ENCODE results near the gene LHX5.
"Not testable (repeated sequence)": the region's sequence is repeated elsewhere in the genome, so short reads cannot be mapped to it uniquely, and the experiment has no call there.

Gene LHX5

DNA sequence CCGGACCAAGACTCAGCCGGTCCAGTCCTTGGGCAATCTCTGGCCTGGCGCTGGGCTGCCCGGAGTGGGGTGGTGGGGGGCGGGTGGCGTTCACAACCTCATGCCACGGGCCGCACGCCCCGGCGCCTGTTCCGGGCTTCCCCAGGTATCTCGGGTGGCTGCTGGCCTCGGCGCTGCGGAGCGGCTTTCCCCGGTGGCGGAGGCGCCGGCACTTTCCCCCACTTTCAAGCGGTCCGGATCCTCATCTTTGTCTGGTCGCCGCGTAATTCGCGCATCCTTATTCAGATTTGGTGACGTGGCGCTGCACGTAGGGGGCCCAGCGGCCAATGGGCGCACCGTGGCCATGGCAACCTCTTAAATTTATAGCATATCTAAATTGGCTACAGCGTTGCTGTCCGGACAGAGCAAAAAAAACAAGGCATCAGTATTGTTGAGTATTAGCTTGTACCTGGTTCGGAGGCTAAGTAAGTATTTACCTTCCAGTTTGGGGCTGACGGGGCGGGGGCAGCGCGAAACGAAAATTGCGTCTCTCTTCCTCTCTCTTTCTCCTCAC, at the start of gene LHX5:
Gene LHX5, minus strand, starts transcription at position 253 of the 553 bp plus-strand sequence. CDS start 373 bp downstream, outside the sequence.
- no peak for DNase-seq

DNA sequence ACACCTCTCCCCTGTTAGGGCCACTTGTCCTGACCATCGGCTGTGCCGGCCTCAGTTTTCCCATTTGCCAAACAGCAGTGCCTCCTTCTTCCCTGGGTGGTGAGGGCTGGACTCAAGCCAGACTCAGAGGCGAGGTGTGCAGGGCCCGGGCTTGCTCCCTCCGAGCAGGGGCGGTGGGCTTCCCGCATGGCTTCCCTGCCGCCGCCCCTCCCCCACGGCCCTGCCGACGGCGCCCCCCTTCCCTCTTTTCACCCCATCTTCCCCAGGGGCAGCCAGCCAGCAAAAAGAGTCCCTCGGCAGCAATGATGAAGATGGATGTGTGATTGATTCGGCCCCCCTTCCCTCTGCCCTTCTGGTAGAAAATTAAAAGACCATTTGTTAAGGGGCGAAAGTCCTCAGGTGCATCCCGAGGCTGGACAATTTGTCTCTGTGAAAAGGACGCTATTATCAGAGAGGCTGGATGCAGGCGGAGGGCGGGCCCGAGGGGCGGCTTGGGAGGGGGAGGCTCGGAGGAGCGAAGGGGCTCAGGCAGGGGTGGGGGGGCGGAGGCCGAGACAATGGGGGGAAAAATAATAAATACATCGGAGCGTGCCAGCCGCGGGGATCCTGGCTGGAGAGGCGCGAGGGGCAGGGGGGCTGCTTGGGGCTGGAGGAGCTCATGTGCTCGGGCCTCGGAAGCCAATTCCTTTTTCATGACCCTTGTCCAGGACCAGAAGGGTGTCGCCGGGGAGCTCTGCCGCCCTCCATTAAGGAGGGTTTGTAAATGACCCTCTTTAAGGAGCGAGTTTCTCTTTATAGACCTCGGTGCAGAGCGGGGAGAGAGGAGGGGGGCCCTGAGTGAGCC, 48.0 kb upstream of the LHX5 start:
- DNase-seq, result no peak

DNA sequence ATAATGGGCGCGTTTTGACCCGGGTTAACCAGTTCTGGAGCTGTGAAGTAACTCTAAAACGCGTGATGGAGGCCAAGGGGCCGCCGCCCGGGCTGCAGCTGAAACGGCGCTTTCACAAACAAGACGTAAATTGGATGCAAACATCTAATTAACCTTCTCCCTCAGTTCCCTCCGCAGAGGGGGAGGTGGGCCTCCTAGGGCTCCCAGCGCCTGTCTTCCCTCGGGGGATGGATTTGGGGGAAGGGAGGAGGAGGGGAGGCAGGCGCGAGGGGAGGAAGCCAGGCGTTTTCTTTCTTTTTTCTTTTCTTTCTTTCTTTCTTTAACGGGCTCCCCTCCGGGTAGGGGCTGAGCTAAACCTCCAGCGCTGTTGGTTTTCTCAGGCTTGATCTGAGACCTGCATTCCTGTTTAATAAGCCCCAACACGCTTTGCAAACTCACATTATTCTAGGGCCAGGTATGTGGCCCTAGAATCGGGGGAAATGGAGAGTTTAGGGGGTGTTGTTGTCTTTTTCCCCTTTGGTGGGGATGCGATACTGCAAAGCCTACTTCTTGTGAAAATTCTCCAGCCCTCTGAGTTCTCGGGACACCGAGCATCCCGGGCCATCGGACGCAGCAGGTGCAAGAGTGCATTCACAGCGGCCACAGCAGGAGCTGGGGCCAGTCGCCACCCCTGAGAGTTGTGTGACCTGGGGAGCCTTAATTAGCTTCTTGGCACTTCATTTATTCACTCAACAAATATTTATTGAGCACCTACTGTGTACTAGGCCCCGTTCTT, 43.6 kb upstream of the LHX5 start:
- DNase-seq, result no peak

DNA sequence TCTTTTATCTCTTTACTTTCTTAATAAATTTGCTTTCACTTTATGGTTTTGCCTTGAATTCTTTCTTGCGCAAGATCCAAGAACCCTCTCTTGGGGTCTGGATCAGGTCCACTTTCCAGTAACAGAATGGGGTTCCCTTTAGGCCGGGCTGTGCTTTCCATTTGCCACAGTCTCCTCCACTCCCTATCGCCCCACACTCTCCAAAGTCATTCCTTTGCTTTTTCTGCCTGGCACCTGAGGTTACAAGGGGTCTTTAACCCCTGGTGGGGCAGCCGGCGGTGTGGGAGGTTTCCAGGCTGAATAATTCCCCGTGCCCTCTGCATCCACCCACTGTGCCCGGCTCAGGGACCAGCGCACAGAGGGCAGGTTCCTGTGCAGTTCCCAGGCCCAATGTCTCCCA, 42.9 kb upstream of the LHX5 start:
- no peak for DNase-seq

DNA sequence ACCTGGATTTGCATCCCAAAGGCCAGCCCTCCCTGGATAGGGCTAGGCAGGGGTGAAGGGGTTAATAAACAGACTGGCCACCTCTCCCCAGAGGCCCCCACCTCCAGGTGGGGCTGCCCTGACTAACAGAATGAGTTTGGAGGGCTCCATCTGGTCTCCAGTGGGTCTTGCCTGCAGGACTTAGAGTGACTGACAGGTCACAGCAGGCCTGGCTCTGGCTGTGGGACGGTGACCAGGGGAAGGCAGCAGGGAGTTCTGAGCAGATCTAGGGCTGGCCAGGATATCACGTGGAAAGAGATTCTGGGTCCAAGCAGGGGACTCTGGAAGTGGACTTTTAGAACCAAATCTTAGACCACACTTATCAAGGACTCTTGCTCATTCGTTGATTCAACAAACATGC, 40.9 kb upstream of the LHX5 start:
- DNase-seq, result no peak

DNA sequence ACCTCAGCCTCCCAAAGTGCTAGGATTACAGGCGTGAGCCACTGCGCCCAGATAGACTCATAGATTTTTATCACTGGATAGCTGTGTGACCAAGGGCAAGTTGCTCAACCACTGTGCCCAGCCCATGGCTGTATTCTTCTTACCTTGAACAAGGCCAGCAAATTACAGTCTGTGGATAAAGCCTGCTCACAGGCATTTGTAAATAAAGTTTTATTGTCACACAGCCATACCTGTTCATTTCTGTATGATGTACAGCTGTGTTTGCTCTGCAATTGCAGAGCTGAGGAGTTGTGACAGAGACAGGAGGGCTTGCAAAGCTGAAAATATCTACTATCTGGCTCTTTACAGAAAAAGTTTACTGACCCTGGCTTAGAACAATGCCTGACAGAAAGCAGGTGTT, 35.2 kb upstream of the LHX5 start:
- DNase-seq, result no peak

DNA sequence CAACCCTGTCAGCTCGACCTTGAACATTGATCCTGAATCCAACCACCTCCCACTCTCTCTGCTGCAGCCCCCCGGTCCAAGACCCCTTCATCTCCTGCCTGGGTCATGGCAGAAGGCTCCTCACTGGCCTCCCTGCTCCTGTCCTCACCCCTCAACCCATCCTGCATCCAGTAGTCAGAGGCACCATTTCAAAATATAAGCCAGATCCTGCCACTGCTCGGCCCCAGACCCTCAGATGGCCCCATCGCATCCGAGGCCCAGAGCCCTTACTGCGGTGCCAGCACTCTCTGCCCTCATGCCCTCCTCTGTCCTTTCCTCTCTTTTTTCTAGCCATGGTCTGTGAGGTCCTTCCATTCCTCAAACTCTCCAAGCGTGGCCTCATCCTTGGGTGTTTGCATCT, 34.3 kb upstream of the LHX5 start:
- DNase-seq, result no peak

DNA sequence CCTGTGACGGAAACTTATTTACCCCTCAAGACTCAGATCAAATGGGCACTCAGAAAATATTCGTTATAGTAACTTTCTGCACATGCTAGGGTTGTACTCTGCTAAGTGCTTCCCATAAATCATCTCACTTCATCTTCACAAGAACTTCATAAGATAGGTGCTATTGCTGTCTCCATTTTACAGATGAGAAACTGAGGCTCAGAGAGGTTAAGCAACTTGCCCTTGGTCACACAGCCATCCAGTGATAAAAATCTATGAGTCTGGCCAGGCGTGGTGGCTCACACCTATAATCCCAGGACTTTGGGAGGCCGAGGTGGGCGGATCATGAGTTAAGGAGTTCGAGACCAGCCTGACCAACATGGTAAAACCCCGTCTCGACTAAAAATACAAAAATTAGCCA, 33.2 kb upstream of the LHX5 start:
- DNase-seq, result no peak

DNA sequence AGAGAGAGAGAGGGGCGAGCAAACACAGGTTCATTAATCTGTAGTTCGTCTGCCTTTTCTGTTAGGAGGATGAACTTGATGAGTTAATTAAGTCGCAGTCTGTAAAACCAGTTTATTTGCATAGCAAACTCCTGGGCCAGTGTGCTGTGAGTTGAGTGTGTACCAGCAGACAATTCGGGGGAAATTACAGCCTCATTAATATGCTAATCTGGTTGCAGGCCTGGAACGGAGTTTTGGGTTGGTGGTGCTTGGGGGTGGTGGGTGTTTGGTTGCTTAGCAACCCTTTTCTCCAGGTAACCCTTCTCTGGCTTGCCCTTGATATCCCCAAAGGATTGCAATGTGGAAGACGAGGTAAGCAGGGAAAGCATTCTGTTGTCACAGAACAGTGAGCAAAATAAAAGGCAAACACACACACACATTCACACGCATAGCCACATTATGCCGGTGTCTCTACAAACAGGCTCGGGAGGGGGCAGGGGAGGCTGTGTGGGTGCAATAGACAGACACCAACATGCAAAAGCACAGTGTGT, 29.2 kb upstream of the LHX5 start:
- no peak for DNase-seq

DNA sequence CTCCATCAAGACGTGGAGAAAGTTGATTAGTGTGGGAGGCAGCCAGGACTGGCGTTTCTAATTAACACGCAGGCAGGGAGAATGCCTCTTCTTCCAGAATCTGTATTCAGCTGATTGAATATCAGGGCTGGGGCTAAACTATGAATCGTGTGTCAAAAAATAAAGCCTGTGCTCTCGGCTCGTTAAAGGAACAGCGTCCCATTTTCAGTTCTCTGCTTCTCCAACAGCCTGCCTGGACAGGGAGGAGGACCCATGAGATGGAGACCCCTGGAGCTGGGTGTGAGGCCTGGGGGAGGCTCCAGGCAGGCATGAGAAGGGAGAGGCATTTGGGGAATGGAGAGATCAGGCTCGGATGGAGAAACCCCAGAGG, 28.6 kb upstream of the LHX5 start:
- DNase-seq, result no peak

DNA sequence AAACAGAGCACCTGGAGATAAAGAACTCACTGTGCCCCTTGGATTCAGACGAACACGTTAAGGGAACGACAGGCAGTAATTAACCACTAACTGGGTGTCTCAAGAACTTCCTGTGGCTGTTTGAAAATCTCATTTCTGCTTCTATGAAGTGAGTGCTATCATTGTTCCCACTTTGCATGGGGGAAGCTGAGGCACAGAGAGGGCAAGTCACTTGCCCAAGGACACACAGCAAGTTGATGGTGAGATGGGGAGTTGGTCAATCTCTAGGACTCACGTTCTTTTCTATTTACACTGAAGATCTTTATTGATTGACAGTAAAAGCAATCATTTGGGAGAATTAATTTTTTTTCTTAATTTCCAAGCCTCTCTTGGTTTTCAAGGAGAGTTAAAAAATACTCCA, 26.8 kb upstream of the LHX5 start:
- DNase-seq, result no peak

DNA sequence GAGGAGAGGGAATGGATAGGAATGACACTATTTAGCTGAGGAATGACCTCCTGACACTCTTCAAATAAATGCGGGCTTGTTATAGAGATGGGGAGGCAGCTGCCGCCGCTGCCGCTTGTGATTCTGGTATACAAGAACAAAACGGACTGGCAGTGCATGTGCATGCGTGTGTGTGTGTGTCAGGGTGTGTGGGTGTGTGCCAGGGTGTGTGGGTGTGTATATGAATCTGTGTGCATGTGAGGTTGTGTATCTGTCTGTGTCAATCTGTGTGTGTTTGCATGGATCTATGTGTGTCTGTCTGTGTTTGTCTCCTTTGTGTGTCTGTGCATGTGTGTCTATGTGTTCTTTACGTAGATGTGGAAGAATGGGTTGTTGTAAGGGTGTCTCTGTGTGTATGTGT, 26.0 kb upstream of the LHX5 start:
- no peak for DNase-seq

DNA sequence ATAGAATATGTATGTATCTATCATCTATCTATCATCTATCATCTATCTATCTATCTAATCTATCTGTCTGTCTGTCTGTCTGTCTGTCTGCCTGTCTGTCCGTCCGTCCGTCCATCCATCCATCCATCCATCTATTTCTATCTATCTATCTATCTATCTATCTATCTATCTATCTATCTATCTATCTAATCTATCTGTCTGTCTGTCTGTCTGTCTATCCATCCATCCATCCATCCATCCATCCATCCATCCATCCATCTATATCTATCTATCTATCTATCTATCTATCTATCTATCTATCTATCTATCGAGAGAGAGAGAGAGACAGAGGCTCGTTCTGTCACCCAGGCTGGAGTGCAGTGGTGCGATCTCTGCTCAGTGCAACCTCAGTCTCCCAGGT, 24.3 kb upstream of the LHX5 start:
- DNase-seq, result not testable (repeated sequence)

DNA sequence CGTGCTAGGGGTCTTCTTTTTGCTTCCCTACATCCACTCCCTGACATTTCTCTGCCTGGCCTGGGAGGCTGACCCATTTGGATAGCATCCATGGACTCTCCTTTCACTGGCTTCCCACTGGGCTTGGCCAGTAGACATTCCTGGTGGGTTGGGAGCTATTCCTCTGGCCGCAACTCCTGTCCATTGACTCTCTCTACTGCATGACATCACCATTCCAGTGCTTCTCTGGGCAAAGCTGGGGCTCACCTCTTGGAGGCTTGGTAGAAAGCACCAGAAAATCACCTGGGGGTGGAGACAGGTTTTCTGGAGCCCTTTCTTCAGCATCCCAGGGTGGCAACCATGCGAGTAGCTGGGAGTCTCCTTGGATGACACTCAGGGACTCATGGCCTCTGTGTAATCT, 16.7 kb upstream of the LHX5 start:
- no peak for DNase-seq

DNA sequence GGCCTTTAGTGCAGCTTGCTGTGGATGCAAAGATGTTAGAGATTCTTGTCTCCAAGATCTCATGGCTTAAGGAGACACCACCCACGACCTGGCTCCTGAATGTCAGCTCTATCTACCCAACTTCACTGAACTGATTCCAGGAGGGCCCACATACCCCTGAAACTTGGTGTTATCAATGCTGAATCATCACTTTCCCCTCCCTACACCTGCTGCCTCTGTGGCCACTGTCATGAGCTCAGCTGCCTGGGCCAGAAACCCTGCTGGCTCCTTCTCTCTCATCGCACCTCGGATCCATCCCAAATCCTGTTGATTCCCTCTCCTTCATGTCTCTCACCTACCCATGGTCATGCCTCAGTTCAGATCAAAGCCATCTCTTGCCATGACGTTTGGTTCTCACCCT, 15.1 kb upstream of the LHX5 start:
- DNase-seq, result no peak

DNA sequence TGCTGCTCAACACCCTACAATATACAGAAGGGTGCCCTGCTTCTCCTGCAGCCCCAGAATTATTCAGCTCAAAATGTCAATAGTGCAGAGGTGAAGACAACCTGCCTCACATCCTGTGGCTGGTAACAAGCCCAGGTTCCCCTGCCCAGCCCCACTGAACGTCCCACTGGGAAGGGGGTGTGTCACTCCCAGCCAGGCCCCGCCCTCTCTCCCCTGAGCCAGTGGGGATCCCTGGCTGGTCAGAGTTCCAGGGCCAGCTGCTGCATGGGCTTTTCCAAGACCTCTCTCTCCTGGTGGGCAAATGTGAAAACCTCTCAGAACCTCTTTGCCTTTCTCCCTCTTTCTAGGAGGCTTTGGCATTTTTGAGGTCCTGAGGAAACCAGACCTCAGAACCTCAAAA, 13.7 kb upstream of the LHX5 start:
- no peak for DNase-seq

DNA sequence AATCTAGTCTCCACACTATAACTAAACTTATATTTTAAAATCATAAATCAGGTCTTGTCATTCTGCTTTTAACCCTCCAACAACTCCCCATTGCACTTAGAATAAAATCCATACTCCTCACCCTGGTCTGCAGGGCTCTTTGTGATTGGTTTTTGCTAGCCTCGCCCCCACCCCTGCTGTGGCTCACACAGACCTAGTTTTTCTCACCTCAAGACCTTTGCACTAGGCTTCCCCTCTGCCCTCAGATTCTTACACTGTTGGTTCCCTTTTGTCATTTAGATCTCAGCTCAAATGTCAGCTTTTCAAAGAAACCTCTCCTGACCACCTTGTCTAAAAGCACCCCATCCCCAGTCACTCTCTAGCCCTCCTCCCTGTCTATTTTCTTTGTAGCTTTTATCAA, 10.7 kb upstream of the LHX5 start:
- DNase-seq, result no peak

DNA sequence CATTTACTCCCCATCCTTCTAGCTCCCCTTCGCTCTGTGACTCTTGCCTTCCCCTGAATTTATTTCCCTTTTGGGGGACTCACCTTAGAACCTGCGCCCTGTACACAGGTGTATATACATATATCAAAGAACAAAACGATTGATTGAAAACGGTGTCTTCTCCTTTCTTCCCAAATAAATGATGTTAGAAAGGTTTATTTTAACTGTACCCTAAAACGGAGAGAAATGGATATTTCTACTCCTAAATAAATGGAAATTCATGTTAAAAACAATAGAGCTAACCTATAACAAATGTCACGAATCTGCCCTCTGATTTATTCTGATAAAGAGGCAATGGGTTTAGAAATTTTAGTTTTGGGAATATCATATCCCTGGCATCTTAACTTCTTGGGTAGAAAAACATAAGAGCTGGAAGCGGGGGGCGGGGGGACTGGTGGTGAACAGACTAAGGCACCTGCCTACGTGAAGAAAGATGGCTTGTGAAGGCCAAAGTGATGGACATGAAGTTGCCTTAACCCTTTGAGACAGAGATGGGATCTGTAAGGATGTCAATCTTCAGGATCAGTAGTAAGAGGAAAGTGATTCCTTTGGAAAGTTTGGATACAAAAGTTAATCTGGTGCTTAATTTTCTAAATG, 8.8 kb upstream of the LHX5 start:
- DNase-seq, result no peak

DNA sequence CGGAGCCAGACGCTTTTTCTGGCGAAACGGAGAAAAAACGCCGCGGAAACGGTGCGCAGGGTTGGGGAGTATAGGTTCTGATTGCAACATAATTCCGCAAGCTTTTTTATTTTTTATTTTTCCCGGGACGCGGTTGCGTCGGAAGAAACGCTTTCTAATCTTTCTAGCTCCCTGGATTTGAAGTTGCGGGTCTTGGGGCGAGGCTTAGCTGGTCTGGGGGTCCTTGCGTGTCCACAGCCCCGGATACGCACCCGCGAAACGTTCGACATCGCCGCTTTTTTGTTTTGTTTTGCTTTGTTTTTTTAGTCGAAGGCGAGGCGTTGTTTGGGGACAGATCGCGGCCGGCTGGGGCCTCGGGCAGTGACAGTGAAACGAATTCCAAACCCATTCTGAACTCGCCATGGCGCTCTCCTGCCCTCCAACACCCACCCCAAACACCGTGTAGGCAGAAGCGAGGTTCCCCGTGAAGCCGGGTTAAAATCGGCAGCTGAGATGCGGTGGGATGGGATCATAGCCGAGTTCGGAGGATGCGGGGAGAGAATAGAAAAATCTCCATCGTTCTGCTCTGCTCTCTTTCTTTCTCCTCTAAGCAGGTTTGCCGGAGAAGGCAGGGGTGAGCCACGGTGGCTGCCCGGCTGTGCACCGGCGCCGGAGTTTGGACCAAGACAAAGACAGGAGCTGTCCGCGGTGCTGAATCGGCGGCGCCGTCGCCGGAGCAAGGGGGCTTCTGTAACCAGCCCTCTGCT, 8.1 kb upstream of the LHX5 start:
- DNase-seq, result no peak

DNA sequence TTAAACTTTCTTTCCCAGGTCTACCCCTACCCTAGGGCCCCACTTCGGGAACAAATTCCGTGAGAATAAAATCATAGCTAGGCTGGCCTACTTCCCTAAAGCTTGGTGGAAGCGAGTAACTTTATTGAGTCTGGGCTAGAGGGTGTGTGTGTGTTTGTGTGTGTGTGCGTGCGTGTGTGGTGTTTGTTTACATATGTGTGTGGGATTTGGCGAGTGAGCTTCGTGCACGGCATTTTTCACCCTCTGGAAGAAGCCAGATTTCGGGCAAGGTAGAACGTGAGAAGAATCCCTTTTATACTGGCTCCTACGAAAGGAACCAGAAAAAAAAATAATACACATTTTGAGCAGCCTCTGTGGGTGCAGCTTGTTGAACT, 7.5 kb upstream of the LHX5 start:
- DNase-seq, result no peak

DNA sequence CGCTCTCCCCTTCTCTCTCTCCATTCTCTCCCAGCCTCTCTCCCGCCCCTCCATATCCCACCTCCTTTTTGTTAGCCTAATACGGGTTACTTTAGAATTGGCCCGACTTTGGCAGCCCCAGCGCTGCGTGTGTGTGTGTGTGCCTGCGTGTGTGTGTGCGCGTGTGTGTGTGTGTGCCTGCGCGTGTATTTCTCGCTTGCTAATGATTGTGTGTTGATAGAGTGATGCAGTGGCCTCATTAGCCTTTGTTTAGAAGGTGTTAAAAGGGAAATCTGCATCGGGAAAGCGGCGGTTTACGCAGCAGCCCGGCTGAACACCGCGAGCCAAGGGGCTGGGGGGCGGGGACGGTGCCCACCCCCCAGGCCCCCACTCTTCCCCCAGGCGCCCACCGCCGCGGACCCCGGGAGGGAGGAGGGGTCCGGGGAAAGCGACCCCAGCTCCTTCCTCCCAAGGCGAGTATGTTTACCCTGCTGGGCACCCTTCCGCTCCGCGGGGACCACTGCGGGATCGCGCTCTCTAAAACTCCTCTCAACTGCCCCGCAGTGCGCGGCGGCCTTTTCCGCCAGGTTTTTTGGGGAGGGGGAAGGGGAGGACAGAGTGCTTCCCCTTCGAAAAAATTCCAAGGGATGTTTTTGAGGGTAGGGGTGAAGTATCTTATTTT, 6.8 kb upstream of the LHX5 start:
- no peak for DNase-seq

DNA sequence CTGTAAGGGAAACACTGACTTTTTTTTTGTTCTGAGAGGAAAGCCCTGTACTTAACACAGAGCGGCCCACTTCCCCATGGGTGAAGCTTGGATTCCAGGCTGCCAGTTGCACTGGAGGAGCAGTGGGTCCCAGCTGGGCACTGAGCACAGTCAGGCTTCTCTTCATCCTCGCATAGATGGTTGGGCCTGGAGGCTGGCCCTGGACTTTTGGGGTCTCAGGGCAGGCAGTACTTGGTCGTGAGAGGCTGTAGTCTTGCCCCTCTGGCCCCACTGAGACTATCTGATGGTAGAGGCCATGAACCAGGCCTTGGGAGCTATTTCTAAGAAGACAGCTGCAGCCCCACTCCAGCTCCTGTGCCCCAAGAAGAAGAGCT, 6.2 kb upstream of the LHX5 start:
- DNase-seq, result no peak

Measured in NCI-H2081 treated with DMSO at 0.1 percent for 48 hours (cell line).